Bone marrow (tissue), 2 donors: ENCODE results near the gene CALML3.

ENCODE experiments used
- DNase-seq, 2 donors: peaks; one replicate each; lab custom pipeline; 2025; lab: John Stamatoyannopoulos, UW

Gene CALML3

DNA sequence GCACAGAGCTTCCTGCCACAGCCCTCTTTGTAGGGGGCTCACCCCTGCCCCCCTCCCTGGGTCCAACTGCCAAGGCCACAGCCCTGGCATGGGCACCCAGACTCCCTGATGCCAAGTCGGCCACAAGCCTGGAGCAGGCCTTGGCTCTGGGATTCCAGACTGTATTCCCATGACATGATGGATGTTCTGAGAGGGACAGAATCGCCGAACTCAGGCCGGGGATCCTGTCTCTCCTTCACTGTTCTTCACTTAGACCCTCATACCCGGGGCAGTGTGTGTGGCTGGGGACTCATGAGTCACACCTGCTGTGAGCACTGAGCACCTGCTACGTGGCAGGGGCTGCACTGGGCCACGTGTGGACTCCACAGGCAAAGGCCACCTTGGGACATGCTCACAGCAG, 33.3 kb upstream of the CALML3 start:
- no peak for DNase-seq

DNA sequence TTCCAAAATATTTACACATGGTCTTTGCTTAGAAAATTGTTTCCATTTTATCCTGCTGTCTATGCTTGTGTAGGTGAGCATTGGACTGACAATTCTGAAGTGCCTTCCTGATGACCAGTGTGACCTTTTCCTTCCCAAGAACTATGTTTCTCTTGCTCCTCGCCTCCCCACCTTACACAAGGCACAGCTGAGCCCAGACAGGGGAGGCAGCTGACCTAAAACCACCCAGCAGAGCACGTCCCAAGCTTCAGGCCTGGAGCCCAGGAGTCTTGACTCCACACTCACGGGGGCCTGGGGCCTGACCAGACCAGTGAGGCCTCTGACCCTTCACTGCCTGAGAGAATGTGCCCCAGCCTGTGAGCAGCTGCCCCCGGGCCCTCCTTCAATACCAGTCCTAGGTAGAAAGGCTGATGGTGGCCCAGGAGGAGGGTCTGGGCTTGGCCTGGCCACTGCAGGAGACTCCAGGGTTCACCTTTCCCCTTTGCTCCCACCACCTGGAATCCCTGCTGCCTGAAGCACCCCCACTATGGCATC, 32.4 kb upstream of the CALML3 start:
- DNase-seq, result no peak

DNA sequence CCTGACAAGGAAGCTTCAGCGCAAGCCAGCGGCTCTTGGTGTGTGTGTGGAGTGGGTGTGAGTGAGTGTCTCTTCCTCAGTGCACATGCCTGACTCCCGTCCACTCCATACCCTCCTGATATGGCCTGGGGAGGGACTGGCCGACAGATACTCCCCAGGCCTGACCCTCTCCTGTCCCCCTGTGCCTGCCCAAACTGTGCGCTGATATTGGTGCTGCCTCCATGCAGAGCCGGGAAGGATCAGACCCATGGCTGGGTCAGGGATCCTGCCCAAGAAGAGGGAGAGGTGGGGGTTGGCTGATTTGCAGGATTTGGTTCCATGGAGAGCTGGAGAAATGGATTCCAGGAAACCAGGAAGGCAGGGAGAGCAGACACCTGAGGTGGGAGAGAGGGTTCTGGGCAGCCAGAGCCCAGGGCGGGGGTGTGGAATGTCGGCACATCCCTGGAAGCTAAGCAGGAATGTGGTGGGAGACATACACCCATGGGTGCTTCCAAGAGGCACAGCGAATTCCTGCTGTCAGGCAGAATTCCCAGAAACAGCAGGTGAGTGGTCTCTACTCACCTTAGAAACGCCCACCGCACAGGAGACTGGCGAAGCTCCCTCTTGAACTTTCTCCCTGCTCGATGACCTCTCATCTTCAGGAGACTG, 31.7 kb upstream of the CALML3 start:
- no peak for DNase-seq

DNA sequence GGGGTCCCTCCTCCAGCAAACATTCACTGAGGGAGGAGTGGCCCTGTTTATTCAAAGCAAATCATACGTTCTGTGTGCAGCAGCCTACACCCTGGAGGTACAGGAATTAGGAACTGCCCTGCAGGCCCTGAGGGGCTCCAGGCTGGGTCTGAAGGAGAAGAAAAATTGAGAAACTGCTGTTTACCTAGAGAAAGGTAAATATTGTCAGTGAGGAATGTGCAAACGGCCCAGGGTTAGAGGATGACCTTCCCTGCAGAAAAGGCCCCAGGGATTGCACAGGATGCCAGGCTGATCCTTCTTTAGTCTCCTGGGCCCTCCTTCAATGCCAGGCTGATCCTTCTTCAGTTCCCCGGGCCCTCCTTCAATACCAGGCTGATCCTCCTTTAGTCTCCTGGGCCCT, 31.1 kb upstream of the CALML3 start:
- DNase-seq, result no peak

GRCh38 chr10:5494611-5495010, 30.1 kb upstream of the CALML3 start:
- no peak for DNase-seq

GRCh38 chr10:5496261-5497250, 28.2 kb upstream of the CALML3 start:
- DNase-seq, result no peak

DNA sequence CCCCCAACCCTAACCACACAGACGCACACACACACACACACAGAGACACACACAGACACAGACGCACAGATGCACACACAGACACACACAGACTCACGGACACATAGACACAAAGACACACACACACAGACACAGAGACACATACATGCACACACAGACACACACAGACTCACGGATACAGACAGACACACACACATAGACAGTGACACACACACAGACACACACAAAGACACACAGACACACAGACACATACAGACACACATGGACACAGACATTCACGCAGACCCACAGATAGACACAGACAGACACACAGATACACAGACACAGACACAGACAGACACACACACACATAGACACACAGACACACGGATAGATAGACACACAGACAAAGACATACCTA, 27.5 kb upstream of the CALML3 start:
- no peak for DNase-seq

- no peak for DNase-seq
Measured at GRCh38 chr10:5497948-5498730, 26.6 kb upstream of the CALML3 start.

GRCh38 chr10:5498791-5499492, 25.8 kb upstream of the CALML3 start:
- no peak for DNase-seq

DNA sequence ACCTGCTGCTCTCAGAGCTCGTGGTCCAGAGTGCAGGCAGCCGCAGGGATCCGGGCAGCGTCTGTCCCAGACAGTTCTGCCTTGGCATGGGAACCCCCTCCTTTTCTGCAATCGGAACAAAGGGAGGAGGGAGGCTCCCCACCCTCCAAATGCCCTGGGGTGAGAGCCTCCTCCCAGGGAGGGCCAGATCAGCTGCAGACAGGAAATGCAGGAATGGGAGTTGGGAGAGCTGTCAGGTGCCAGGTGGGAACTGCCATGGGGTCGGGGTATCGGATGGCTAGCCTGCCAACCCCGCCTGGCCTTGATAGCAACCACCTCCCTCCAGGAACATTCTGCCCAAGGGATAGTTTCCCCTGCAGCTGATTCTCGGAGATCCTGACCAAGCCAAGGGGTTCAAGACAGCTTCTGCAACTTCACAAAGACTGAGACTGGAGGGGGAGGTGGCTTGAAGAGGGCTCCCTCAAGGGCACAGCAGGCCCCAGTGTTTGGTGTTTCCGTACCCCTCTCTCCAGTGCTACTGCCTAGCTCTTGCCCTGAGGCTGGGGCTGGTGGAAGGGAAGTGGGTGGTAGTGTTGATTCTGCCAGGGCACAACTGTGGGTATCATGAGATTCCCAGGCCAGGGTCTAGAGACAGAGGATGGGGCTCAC, 25.1 kb upstream of the CALML3 start, which contains the start of gene CALML5:
CALML5 (minus strand) TSS at position 78 of the 648 bp plus-strand sequence. CDS start 132 bp downstream, outside the sequence.
- DNase-seq, result no peak

DNA sequence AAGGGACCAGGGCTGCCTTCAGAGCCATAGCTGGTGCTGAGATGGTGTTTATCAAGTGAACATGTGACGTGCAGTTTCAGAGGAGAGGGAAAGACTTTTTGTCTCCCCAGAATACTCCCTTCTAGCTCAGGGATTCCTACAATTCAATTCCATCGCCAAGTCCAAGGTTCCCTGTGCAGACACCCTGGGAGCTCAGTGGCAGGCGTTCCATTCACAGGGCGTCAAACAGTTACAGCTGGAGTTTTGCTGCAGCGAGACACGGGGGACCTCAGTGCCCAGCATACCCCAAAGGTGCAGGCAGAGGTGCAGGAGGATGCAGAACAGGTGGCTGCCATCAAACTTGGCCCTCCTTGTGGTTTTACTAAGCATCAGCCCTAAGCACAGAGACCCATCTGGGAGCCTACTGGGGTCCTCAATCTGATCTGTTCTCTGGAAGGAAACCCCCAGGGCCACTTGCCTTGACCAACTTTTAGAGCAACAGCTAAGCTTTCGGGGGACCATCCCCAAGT, 24.5 kb upstream of the CALML3 start:
- DNase-seq, result no peak

DNA sequence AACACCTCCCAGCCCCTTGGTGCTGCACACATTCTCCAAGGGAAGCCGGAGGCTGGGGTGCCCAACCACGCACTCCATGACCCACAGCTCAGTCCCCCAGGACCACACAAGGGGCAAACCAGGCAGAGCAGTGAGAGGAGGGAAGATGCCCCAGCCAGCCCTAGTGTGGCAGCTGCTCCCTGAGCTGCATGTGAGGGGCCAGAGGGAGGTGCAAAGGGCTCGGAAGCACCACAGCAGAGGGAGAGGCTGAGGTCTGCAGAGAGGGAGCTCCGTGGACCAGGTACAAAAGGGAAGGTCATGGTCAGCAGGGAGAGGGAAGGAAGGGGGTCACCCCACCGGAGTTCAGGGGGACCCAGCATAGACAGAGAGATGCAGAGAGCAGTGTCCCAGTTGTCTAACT, 23.9 kb upstream of the CALML3 start:
- DNase-seq, result no peak

DNA sequence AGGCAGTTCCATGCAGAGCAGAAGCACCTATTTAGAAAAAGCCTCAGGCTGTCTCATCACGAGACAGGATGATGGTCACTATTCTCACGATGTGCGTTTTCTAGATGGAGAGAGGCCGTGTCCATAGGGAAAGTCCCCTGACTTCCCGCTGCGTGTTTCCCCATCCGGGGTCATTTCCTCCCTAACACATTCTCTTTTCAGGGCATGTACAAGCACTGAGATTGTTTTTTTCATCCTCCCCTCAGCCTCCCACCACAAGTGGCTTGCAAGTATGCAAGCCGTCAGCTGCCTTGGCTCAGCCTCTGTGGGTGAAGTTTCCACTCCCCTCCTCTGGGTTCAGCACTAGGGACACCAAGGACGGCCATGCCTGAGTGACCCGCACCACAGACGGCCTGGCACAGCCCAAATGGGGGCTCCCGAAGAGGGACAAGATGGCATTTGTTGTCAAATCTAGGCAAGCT, 22.7 kb upstream of the CALML3 start:
- no peak for DNase-seq

DNA sequence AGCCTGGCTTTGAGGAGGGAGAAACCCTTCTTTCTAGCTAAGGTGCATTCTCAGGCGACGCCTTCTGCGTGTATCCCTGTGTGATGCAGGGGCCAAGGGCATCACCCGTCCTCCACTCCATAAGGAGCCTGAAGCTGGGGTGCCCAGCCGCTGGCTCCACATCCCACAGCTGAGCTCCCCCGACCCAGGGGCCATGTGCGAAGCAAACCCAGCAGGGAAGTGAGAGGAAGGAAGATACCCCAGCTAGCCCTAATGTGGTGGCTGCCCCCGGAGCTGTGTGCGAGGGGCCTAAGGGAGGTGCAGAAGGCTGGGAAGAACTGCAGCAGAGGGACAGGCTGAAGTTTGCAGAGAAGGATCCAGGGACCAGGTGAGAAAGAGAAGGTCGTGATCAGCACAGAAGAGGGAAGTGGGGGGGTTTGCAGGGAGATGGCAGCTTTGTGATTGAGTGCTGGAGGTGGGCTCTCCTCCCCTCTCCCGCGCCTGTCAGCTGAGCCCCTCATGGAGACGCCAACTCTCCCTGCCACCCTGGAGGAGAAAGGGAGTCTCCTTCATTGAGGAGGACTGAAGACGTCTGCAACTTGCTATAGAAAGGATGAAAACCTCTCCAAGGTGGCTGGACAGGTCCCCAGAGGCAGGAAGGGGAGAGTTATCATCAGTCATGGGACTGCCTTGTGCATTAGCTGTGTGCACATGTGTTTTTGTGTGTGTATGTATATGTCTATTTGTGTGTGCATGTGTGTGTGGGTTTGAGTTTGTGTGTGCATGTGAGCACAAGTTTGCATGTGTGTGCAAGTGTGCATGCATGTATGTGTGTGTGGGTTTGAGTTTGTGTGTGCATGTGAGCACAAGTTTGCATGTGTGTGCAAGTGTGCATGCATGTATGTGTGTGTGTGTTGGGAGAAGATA, 21.9 kb upstream of the CALML3 start:
- no peak for DNase-seq

GRCh38 chr10:5503477-5503835, 21.3 kb upstream of the CALML3 start:
- no peak for DNase-seq

- no peak for DNase-seq
Measured at GRCh38 chr10:5504146-5505072, 20.4 kb upstream of the CALML3 start.

GRCh38 chr10:5506246-5506645, 18.5 kb upstream of the CALML3 start:
- DNase-seq, result no peak
